Right forelimb (tissue), 1 donor: Measurements from ENCODE around the gene ALDH1L1.

Source experiments
- DNase-seq: peaks from one replicate; pipeline ENCODE4 v3.0.0-alpha.2; 2018

The ALDH1L1 gene

GRCh38 chr3:126153695-126154360, 26.6 kb downstream of the ALDH1L1 start:
- peak; percentile 16 for DNase-seq

- DNase-seq = peak; percentile 31
Measured at GRCh38 chr3:126152901-126153694, 27.3 kb downstream of the ALDH1L1 start.

GRCh38 chr3:126152458-126152857, 27.9 kb downstream of the ALDH1L1 start:
- DNase-seq = no peak

DNA sequence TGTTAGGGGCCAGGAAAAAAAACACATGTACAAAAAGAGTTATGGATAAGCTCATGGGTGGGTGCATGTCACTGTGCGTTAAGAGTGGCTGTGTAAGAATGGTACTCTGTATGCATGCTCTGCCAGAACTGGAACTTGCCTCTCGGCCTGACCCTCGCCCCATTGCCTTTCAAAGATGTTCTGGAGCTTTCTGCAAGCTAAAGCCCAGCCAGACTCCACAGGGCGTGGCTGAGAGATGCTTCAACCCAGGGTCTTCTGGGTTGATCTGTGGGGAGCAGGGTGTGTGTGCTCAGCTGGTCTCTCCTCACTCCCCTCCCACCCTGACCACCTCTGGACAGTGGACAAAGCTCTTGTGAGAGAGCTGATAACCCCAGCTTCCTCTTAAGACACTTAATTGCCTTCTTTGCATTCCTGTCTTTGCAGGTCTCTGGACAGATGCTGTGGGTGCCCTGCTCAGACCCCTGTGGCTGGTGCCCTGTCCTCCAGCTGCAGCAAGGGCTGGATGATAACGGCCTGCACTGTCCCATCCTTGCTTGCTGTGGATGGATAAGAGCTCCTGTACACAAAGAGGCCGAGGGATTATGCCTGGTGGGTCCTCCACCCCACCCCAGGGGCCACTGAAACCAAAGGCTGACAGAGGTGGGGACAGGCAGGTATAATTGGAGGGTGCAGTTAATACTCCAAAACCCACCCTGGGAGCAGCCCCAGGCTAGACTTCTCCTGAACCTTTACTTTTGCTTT, 28.7 kb downstream of the ALDH1L1 start:
- DNase-seq = peak; percentile 21

DNA sequence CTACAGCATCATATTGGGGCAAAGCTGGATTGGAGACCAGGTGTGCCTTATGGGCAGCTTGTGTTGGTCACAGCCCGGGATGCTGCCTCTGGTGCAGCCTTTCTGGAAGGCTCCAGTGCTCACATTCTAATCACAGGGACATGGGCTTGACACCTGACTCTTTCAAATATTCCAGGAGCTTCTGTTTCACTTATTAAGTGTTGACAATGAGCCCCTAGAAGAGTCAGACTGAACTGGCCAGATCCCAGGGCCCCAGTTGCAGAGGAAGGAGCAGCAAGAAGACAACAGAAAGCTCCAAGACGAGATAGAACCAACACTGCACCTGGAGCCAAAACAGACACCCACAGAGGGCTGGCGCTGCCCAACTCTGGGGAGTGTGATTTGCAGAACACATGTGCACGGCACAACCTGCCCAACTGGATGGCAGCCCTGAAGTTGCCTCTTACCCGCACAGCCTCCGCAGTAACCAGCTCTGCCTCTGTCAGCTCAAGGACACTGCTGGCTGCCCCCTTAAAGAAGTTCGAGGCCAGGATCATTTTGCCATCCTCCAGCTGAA, 30.3 kb downstream of the ALDH1L1 start:
- peak; percentile 16 for DNase-seq

DNA sequence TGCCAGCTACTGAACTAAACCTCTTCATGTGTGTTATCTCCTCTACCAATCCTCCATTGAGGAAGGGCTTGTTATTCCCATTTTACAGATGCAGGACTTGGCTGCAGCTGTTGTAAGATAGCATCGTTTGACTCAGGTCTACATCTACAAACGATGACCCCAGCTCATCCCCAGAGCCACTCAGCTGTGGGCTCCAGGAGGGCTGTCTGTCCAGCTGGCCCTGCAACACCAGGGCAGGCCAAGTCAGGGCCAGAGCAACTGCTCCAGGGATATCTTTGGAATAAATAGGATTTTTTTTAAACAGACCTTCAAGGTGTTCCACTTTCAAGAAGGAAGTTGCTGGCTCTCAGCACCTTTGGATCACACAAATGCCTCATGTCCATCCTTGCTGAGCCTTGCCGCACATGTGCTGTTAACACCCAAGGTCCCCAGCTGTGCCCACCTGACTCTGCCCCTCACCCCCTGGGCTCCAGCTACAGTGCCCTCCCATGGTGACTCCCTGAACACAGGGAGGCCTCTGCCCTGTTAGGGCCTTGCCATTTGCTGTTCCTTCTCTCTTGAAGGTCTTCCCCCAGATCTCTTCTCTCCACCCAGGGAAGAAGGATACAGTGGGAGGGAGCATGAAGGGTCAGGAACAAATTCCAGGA, 31.0 kb downstream of the ALDH1L1 start:
- no peak for DNase-seq

DNA sequence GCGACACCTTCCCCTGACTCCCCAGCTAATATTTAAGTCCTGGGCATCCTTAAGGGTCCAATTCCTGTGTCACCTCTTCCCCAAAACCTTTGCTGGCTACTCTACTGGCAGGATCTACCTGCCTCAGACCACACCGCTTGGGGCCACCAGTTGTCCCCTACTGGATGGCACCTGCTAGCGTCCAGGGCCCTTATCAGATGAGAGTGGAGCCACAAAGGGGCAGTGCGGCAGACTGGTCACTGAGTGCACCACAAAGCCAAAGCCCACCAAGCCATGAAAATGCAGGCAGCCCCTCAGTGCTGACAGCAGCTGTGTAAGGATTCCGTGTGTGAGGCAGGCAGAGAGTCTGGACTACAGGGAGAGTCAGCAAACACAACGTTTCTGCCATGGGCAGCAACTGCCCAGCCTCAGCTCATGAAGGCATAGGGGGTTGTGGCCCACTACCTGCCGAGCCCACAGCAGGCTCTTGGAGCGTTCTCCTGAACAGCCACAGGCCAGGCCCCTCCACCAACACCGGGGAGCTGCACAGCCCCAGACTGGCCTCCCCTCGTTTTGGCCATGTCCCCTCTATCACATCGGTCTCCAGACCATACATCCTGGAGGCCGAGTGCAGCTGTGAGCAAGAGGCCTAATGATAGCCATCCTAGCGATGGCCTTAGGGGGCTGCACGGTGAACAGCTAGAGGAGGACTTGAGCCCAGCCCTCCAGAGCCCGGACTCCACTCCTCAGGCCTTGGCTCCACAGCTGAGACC, 32.3 kb downstream of the ALDH1L1 start:
- peak; percentile 3 for DNase-seq

DNA sequence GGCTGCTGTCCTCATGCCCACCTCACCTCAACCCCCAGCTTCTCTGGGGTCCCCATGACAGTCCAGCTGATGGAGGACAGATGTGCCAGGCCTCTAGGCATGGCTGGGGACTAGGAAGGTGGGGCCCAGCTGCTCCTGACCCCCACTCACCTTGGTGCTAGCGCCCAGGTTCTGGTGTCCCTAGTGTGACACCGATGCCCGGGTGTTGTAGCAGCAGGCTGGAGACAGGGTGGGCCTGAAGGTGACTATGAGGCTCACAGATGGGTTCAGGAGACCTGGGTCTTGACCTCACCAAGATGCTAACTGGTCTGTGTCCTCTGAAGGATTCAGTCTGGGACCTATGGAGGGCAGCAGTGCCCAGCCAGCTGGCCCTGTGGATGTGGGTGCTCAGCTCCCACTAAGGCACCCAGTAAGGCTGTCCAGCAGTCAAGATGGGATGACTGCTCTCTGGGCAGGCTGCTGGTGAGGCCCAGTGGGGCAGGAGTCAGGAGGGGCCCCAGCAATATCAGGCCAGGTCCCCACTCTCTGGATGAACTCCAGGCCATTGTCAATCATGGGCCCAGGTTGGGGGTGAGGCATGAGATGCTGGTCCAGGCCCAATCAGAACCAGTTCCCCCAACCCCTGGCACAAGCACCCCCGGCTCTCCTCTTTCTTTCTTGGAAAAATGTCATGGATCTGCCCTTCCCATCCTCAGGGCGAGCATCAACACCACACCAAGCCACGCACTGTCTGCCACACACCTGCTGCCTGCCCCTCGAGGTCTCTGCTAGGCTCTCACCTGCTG, 33.0 kb downstream of the ALDH1L1 start:
- DNase-seq = peak; percentile 29

GRCh38 chr3:126146525-126147146, 33.8 kb downstream of the ALDH1L1 start:
- DNase-seq = peak; percentile 24

- DNase-seq = no peak
Measured at GRCh38 chr3:126146034-126146433, 34.4 kb downstream of the ALDH1L1 start.

- peak; percentile 39 for DNase-seq
Measured at GRCh38 chr3:126142652-126143051, 37.7 kb downstream of the ALDH1L1 start.

DNA sequence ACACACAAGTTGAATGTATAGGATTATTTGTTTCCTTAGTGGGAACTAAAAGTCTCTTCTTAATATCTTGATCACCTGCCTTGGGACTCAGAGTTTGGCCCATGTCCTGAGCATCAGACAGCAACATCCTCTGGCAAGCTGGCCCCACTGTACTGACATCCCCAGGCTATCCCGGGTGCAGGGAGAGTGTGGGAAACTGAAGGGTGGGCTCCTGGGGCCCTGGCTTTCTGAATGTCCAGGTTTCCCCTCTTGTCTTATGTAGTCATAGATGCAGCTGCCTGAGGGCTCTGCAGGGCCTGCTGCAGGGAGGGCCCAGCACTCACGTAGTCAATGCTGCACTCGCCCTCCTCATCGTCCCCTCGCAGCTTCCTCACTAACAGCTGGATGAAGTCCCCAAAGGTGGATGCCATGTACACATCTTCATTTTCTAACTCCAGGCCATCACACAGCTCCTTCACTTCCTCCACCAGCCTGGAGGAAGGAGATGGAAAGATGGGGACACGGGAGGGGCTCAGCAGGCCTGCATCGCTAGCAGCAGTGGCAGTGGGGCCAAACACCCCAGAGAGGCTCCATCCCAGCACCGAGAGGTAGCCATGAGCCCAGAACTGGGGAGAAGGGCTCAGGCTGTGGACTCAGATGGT, 42.8 kb downstream of the ALDH1L1 start:
- peak; percentile 38 for DNase-seq

DNA sequence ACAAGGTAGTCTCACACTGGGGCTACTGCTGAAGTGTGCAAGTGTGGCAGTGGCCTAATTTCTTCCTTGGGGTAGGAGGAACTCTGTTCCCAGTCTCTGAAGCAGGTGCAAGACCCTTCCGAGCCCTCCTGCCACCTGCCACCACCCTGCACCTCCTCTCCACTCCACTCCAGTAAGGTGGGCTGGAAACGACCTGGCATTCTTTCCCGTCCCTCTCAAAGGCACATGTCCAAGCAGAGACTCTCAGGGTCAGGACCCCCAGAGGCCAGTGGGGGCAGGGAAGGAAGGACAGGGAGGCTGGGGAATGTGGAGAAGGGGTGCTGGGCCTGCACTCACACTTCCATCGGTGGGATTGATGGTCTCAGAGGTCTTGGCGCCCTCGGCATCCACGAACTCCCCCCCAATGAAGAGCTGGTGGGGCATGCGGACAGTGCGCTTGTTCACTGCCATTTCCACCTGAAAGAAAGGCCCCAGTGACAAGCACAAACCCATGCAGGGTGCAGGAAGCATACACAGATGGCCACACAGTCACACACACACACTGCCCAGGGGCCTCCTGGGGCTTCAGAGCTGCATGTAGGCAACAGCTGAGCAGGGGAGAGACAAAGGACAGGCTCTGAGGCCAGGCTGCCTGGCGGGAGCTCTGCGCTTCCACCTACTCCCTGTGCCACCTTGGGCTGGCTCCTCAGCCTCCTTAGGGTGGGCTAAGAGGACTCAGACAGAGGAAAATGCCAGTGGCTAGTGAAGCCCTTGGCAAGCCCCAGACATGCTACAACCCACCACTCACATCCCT, 43.8 kb downstream of the ALDH1L1 start:
- peak; percentile 17 for DNase-seq

DNA sequence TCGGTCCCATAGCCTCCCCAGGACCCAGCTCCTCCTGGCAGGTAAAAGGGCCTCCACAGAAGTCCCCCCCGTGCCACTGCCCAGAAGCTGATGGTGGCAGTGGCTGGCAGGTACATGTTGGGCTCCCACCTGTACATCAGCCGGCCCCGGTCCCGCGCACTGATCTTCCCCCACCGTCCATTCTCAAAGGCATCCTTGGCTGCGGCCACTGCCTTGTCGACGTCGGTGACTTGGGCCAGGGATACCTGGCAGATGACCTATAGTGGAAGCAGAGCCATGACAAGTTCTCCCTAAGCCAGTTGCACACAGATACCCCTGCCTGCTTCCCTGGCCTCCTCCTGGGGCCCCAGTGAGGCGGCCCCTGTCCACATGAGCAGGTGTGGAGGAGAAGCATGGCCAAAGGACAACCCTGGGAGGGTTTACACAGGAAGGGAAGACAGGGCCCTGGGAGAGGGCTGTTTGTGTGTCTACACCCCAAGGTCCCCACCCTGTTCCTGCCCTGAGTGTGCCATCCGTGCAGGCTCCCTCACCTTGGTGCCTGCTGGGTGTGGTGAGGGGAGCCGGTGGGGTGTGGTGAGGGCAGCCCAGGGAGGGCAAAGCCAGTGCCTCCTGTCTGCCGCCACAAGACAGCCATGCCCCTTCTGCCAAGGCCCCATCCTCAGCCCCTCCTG, 44.8 kb downstream of the ALDH1L1 start:
- DNase-seq = peak; percentile 26

GRCh38 chr3:126135071-126135405, 45.3 kb downstream of the ALDH1L1 start:
- DNase-seq = peak; percentile 25

GRCh38 chr3:126134219-126134975, 46.0 kb downstream of the ALDH1L1 start:
- DNase-seq = peak; percentile 79

DNA sequence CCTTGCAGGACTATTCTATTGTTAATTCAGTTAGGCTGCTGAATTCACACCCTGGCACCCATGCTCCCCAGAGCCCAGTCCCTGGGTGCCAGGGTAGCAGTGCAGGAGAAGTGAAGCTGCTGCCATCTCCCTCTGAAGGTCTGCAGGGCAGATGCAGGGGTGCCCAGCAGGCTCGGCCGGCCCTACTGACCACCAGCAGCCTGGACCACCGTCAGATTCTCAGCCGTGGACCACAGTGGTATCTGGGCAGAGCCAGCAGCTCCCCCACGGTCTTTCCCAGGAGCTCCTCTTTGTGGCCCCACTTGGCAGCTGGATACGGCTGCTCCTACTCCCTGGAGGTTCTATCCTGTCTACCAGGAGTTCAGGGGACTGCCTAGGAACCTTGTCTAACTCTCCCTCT, 46.8 kb downstream of the ALDH1L1 start:
- no peak for DNase-seq
